Progenitor cell of endocrine pancreas (in vitro differentiated cells): ENCODE data around the gene SLC25A10. TPM values are rescaled to one million over a fixed set of nuclear protein-coding genes. Genes with fewer than 3 reads are reported as not detected.

ENCODE experiments used
- DNase-seq: peaks from one replicate; pipeline ENCODE4 v3.0.0; 2021; ENCODE audit warnings: low spot score; ENCODE audit not compliant: unreplicated experiment
- H3K27ac Mint-ChIP-seq: 2 replicates; pipeline ENCODE4 v1.8.0; 2021; ENCODE audit warnings: mild to moderate bottlenecking, moderate library complexity, mixed read lengths
- H3K27me3 Mint-ChIP-seq: 2 replicates; pipeline ENCODE4 v1.8.0; 2021; ENCODE audit warnings: mixed read lengths
- H3K36me3 Mint-ChIP-seq: 2 replicates; pipeline ENCODE4 v1.8.0; 2022; ENCODE audit warnings: mixed read lengths; ENCODE audit not compliant: insufficient read depth
- H3K4me1 Mint-ChIP-seq: 2 replicates; pipeline ENCODE4 v1.8.0; 2021; ENCODE audit warnings: low read depth, mixed read lengths
- H3K4me3 Mint-ChIP-seq: 2 replicates; pipeline ENCODE4 v1.8.0; 2021; ENCODE audit warnings: low read depth, mild to moderate bottlenecking, moderate library complexity, mixed read lengths
- H3K9me3 Mint-ChIP-seq: 2 replicates; pipeline ENCODE4 v1.8.0; 2021; ENCODE audit warnings: low read depth, mixed read lengths
- total RNA-seq: library from RNA; stranded (reverse); gene quantifications from 2 replicates; pipeline ENCODE4 v1.2.1, GENCODE V29; 2021
- TF ChIP-seq, protein P1 (sequence below): fragments of 200-600 bp; sonication (generic); IDR thresholded peaks from one replicate; pipeline ENCODE4 v1.5.0; 2021; ENCODE audit warnings: antibody characterized with exemption, mild to moderate bottlenecking; ENCODE audit not compliant: unreplicated experiment

Gene SLC25A10
- total RNA-seq, 1 donor from 2014 or later, result 36.9 TPM

DNA sequence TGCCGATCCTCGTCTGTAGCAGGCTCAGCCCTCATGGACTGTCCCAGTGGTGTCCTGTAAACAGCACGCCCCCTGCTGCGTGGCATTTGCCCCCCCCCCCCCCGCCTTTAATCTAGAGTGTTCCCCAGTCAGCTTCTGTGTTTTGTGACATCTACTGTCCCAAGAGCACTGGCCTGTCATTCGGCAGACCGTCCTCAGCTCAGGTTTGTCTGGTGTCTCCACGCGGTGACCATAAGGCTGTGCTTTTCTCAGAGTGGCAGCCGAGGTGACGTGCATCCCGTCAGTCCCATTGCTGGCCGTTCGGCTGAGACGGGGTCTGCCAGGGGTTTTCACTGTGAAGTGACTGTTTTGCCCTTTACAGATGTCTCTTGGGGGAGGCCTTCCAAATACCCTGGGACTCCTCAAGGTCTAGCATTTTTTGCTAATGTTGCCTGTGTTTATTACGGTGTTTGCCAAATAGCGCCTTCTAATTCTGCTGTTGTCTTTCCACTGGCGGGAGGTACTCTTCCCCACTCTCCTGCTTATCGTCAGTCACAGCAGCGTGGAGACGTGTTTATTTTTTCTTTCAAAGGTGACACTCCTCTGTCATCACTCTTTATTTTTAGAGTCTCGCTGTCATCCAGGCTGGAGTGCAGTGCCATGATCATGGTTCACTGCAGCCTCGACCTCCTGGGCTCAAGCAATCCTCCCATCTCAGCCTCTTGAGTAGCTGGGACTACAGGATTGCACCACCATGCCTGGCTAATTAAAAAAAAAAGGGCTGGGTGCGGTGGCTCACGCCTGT is 14.6 kb upstream of the SLC25A10 start:
- Mint-ChIP-seq H3K36me3 (peaks cover 15% of the 10 kb centered on the region), H3K27ac (no peak overlapping the region)

DNA sequence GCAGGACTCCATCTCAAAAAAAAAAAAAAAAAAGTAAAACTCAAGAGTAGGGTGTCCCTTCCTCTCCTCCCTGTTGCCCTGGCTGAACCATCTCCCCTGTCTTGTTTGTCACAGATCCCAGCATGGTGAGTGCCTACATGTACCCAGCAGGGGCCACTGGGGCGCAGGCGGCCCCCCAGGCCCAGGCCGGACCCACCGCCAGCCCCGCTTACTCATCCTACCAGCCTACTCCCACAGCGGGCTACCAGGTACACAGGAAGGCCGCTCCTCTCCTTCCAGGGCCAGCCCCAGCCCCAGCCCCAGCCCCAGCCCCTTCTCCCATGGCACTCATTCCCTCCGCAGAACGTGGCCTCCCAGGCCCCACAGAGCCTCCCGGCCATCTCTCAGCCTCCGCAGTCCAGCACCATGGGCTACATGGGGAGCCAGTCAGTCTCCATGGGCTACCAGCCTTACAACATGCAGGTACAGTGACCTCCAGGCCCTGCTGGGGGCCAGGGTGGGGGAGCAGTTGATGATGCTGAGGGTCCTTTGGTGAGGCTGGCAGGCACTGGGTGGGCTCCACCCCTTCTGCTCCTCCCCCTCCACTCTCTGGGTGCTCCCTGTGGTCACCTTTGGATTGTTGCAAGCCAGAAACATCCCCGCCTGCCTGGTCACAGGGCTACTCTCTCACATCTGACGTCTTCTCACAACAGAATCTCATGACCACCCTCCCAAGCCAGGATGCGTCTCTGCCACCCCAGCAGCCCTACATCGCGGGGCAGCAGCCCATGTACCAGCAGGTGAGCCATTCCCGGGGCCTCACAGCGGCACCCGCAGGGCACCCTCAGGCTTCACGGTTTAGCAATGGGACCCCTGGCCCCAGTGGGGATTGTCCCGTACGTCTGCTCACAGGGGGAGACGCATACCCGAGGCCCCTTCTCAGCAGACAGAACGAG is 11.5 kb upstream of the SLC25A10 start:
- Mint-ChIP-seq H3K4me1 (peaks cover 9% of the 10 kb centered on the region), H3K27ac (no peak overlapping the region), H3K4me3 (peak overlapping the region; percentile 21), H3K36me3 (peaks cover 17% of the 10 kb centered on the region), H3K27me3 (no peaks in the 10 kb centered on the region), H3K9me3 (no peaks in the 10 kb centered on the region)
- TF ChIP-seq, protein P1, sequence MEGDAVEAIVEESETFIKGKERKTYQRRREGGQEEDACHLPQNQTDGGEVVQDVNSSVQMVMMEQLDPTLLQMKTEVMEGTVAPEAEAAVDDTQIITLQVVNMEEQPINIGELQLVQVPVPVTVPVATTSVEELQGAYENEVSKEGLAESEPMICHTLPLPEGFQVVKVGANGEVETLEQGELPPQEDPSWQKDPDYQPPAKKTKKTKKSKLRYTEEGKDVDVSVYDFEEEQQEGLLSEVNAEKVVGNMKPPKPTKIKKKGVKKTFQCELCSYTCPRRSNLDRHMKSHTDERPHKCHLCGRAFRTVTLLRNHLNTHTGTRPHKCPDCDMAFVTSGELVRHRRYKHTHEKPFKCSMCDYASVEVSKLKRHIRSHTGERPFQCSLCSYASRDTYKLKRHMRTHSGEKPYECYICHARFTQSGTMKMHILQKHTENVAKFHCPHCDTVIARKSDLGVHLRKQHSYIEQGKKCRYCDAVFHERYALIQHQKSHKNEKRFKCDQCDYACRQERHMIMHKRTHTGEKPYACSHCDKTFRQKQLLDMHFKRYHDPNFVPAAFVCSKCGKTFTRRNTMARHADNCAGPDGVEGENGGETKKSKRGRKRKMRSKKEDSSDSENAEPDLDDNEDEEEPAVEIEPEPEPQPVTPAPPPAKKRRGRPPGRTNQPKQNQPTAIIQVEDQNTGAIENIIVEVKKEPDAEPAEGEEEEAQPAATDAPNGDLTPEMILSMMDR, result no peak
- no peak for DNase-seq

More for the DNA sequence above, 14.6 kb upstream of the SLC25A10 start:
- no peak for DNase-seq
- Mint-ChIP-seq H3K4me1 (peaks cover 5% of the 10 kb centered on the region), H3K4me3 (no peak overlapping the region), H3K27me3 (no peaks in the 10 kb centered on the region), H3K9me3 (no peaks in the 10 kb centered on the region)
- TF ChIP-seq, protein P1, result no peak

DNA sequence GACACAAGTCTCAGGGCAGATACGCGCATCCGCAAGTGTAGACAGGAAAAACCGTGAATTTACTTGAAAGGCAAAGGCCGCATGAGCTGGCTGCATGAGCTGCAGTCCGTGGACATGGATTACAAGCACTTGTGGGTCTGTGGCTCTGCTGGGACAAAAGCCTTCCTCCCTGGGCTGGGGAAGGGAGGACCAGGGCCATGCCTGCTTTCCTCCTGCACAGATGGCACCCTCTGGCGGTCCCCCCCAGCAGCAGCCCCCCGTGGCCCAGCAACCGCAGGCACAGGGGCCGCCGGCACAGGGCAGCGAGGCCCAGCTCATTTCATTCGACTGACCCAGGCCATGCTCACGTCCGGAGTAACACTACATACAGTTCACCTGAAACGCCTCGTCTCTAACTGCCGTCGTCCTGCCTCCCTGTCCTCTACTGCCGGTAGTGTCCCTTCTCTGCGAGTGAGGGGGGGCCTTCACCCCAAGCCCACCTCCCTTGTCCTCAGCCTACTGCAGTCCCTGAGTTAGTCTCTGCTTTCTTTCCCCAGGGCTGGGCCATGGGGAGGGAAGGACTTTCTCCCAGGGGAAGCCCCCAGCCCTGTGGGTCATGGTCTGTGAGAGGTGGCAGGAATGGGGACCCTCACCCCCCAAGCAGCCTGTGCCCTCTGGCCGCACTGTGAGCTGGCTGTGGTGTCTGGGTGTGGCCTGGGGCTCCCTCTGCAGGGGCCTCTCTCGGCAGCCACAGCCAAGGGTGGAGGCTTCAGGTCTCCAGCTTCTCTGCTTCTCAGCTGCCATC is 10.6 kb upstream of the SLC25A10 start:
- H3K4me1 Mint-ChIP-seq, result peaks cover 9% of the 10 kb centered on the region
- no peak for DNase-seq
- H3K9me3 Mint-ChIP-seq, result no peaks in the 10 kb centered on the region
- H3K27me3 Mint-ChIP-seq, result no peaks in the 10 kb centered on the region
- peak overlapping the region; percentile 93 for H3K4me3 Mint-ChIP-seq
- TF ChIP-seq, protein P1, result no peak
- H3K27ac Mint-ChIP-seq, result no peak overlapping the region
- H3K36me3 Mint-ChIP-seq, result peaks cover 19% of the 10 kb centered on the region

DNA sequence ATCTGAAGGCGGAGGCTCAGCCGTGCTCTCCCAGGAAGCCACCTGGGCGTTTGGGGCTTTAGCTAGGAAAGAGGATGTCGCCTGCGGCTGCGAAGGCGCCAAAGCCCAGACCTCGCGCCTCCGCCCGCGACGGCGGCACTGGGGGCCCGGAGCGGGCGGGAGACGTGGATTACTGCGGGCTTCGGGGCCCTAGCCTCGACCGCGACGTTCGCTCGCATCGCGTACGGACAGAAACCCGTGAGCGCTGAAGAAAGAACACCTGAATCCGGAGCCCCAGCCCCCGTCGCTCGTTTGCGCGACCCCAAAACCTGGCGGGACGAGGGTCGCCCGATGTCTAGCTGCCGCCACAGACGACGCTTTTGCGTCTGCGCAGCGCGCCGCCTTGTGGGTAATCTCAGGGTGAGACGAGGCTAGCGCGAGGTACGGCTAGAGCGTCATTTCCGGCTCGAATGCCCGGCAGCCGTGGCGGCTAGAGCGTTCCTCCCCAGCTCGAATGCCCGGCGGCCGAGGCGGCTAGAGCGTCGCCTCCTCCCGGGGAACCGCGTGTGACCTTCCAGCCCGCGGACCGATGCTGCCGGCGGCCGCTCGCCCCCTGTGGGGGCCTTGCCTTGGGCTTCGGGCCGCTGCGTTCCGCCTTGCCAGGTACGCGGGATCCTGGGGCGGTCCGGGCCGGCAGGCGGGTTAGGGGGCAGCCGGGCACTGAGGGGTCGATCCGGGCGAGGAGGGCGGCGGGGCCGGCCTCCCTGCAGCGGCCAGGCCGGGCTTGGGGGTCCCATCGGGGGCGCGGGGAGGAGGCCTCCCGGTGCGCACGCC is 8.9 kb upstream of the SLC25A10 start, which contains the start of gene MRPL12:
TSS of gene MRPL12 (plus strand) at position 434 of the 813 bp plus-strand sequence. CDS start at position 569, 135 bp downstream.
- Mint-ChIP-seq H3K4me1 (peaks cover 9% of the 10 kb centered on the region), H3K36me3 (peaks cover 15% of the 10 kb centered on the region)

More for the DNA sequence above, 8.9 kb upstream of the SLC25A10 start, which contains the start of gene MRPL12:
- Mint-ChIP-seq H3K4me3 (peak within 1 kb of the TSS; percentile 93), H3K27me3 (no peaks in the 10 kb centered on the region), H3K9me3 (no peaks in the 10 kb centered on the region), H3K27ac (peak within 1 kb of the TSS; percentile 98)
- TF ChIP-seq, protein P1, result peak; percentile 32
- peak; percentile 82 for DNase-seq
